ENCODE results near the gene BCL11A.
"Not testable (repeated sequence)": the region's sequence is repeated elsewhere in the genome, so short reads cannot be mapped to it uniquely, and the experiment has no call there.

Gene BCL11A

DNA sequence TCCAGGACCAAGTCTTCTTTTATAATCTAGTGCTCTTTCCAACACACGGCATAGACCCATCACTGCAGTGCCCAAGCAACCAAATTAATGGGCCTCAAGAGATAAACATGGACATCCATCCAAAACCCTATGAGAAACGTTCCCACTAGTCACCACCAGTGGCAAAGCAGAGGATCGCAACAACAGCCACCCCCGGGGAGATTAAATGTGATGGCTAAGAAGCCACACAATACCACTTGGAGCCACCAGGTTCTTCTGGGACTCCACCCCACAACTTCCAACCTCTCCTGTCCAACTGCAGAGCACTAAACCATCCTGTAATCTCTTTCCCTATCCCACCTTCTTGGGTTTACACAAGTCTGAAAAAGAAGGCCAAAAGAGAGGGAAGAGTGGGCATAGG is 123.8 kb downstream of the BCL11A start:
- no peak for DNase-seq (ENCODE audit: low spot score)

DNA sequence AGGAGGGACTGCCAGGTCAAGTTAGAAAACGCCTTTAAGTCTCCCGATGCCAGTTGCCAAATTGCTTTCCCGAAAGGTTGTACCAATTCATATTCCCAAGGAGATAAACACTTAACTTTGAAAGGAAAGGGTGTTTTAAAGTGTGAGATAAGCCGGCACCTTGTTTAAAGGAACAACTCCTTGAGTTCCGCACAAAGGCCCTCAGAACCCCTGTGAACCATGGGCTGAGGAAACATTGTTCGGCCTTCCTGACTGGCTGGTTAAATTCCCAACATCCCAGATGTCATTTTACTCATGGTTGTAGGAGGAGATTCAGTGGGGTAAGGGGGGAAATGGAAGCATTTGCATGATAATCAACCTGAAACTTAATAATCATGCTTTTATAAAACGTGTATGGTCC is 126.6 kb downstream of the BCL11A start:
- DNase-seq (ENCODE audit: low spot score) = no peak

DNA sequence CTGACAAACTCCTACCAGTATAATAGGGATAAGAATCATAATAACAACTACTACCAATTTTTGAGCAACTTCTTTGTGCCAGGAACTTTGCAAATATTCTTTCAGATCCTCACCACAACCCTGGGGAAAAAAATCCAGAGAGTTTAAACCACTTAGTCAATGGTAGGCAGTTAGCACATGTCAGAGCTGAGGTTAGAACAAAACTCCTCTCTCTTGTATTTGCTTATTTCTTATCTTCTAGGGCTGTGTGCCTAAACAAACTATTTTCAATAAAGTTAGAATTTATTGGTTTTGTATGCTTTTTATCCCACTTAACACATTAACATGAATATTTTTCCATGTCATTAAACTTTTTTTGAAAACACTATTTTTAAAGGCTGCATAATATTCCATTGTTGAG is 127.1 kb downstream of the BCL11A start:
- DNase-seq (ENCODE audit: low spot score) = no peak

DNA sequence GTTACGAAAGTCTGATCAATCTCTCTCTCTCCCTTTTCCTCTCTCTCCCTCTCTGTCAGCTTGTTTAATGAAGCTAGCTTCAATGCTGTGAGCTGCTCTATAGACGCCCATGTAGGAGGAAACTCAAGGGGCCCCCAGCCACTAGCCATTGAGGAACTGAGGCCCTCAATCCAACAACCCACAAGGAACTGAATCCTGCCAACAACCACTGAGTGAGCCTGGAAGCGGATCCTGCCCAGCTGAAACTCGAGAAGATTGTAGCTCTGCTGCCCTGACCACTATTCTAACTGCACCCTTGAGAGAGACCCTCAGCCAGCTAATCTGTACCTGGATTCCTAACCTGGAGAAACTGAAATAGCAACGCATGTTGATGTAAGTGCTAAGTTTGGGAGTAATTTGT is 129.2 kb downstream of the BCL11A start:
- DNase-seq (ENCODE audit: low spot score) = no peak

DNA sequence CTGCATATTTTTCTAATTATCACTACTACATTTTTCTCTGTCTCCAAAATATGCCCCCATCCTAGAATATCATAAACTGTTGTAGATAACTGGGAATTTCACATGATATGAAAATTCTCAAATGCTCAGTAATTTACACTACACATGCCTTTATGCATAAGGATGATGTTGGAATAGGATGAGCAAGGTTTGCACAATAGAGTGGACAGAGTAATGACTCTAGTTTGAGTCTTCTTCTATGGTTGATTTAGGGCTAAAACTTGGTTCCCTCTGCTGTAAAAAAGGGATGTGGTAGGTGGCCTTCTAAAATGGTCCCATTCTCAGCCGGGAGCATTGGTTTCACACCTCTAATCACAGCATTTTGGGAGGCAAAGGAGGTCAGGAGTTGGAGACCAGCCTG is 129.9 kb downstream of the BCL11A start:
- DNase-seq (ENCODE audit: low spot score) = no peak

DNA sequence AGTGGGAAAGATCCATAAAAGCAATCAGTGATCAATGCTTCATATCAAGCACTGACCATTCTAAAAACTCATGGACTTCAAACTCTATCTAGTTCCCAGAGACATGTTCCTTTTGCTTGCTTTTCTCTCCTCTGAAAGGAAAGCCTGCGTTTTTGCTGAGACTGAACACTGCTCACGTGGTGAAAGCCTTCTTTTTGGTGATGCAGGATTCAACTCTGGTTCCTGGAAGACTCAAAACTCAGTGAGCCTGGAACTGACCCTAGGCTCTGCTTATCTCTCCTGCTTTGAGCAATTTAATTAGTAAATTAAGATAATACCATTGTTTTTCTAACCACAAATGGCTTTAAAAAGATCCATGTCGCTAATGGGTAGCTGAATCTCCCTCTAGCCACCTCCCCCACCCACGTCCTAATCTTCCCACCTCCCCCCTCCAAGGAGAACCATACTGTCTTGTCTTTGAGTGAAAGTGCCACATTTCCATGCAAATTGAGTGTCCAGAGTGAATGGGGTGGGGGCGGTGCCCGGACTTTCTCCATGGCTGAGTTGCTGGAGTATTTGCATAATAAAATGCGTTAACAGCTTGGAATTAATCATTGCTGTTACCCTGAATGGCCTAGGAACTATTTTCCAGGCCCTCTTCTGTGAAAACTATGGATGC is 130.5 kb downstream of the BCL11A start:
- no peak for DNase-seq (ENCODE audit: low spot score)

DNA sequence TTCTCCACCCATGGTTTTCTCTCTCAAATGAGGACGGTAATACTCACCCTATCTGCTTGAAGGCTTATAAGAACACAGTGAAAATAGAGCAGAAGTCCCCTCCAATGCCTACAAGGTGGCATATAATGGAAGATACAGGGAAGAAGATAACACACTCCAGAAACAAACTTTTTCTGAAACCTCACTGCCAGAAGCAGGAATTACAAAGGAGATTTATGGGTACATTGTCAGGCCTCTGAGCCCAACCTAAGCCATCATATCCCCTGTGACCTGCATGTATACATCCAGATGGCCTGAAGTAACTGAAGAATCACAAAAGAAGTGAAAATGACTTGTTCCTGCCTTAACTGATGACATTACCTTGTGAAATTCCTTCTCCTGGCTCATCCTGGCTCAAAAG is 136.2 kb downstream of the BCL11A start:
- not testable (repeated sequence) for DNase-seq (ENCODE audit: low spot score)

DNA sequence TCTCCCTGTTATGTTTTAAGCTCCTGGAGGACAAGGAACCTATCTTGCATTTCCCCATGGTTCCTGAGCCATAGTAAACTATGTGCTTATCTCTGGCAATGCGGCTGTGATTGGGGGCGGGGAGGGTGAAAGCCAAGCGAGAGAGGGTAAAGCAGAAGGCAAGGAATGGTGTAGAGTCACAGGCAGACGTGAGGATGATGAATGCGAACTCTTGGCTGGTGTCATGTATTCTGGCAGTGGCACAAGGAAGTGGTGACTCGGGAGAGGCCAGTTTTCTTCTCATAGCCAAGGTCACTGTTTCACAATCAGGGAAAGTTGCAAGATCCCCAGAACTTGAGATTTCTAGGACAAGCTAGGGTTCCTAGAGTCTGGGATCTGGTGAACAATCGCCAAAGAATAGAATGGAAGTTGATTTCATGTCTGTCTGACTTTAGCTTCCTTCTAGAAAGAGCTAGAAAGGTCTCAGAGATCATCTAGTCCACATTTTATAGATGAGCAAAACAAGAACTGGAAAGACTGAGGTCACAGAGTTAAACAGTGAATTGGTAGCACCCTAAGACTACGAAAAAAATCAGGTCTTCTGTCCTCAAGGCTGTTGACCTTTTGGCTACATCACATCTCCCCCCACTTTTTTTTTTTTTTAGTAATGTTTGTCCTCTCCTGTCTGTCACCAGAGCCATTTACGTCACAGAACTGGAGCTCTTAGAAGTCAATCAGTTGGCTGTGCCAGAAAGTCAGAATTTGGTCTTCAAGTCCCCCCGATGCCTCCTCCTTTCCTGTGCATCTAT is 137.0 kb downstream of the BCL11A start:
- no peak for DNase-seq (ENCODE audit: low spot score)

DNA sequence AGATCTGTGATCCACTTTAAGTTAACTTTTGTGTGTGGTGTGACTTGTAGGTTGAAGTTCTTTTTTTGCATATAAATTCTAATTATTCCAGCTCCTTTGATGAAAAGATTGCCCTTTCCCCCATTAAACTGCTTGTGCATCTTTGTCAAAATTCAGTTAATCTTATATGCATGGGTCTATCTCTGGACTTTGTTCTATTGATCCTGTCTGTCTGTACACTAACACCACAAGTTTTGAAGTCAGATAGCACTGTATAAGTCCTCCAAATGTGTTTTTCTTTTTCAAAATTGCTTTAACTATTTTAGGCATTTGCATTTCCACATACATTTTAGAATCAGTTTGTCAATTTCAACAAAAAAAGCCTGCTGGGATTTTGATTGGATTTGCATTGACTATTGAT is 137.6 kb downstream of the BCL11A start:
- DNase-seq (ENCODE audit: low spot score) = no peak

DNA sequence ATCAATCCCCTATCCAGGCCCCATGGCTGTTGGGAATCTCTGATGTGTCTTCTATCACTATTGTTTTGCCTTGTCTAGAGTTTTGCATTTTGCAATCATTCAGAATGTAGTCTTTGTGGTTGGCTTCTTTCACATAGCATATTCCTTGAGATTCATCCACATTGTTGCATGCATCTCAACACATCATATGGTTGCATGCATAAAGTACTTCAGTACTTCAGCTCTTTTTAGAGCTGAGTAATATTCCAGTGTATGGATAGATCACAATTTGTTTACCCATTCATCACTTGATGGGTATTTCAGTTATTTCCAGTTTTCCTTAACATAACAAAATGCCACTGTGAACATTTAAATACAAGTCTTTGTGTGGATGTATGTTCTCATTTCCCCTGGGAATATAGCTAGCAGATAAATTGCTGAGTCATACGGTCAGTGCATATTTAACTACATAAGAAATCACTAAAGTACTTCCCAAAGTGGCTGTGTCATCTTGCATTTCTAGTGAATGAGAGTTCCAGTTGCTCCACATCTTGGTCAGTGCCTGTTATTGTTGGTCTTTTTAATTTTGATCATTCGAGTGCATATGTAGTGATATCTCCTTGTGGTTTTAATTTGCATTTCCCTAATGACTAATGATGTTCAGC is 138.8 kb downstream of the BCL11A start:
- no peak for DNase-seq (ENCODE audit: low spot score)

DNA sequence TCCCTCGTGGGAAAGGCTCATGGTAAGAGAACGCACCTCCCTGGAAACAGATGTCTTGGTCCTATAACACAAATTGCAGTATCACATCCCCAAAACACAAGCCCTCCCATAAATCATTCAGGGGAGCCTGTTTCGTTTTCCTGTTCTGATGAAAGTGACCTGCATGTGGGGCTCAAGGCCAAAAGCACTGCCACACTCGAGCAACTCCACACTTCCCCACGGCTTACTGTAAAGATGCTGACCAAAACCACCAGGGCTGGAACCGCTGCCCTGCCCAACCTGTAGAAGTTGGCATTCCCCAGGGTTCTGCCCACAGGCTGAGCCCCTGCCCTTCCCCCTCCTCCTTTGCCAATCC is 139.7 kb downstream of the BCL11A start:
- no peak for DNase-seq (ENCODE audit: low spot score)

DNA sequence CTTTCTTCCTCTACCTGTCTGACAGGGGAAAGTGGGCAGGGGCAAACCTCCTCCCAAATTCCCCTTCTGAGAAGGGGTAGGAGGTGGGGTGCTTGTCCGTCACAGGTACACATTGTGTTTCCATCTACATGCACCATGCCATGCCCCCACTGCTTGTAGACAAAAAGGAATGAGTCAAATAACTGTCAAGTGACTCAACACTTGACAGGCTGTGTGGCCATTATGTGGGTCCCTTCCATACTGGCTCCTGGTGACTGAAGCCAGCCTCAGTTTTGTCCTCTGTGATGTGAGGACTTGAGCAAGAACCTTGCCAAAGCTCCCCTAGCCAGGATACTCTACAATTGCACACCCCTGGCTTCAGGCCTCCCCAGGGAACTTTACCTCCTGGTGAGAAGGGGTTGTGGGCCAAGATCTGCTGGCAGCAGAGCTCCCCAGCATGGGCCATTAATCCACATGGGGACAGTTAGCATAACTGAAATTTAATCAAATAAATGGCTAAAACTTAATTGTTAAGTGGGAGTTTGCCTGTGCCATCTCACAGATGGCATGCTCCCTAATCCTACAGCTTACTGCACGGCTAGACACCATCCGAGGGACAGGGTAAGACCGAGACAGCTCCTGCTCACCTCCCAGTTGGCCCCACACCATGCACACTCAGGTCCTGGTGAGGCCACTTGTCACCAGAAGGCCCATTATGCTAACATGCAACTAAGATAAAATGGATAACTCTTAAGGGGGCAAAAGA is 140.2 kb downstream of the BCL11A start:
- DNase-seq (ENCODE audit: low spot score) = no peak

DNA sequence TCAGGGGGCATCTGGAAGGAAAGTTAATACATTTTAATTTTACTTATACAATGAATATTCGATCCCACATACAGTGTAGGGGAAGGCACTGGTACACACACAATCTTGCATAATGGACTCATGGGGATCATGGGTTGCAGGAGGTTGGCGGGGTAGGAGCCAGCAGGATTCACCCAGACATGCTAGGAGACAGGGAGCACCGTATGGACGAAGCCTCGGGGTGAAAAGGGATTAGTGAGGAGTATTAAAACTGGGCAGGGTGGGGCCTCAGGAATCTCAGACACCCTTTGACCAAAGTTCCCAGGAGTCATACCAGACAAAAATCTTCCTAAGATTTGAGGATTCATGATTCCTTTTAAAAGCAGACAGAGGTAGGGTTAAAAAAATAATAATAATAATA is 140.8 kb downstream of the BCL11A start:
- no peak for DNase-seq (ENCODE audit: low spot score)

DNA sequence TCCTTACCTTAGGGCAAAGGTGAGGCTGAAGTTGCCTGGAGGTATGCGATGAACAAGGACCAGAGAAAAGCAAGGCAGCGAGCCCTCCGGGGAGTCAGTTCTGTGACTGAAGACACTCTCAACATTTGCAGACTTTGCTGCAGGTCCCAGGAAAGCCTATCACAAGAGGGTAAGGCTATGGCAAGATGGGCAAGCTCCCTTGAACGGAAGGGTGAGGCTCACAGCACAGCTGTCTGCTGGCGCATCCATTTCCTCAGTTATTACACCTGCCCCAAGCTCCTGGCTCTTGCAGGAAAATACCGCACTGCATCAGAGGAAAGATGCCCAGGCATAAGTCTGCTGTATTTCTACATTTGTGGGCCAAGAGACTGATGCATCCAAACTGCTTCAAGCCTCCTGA is 141.4 kb downstream of the BCL11A start:
- no peak for DNase-seq (ENCODE audit: low spot score)

DNA sequence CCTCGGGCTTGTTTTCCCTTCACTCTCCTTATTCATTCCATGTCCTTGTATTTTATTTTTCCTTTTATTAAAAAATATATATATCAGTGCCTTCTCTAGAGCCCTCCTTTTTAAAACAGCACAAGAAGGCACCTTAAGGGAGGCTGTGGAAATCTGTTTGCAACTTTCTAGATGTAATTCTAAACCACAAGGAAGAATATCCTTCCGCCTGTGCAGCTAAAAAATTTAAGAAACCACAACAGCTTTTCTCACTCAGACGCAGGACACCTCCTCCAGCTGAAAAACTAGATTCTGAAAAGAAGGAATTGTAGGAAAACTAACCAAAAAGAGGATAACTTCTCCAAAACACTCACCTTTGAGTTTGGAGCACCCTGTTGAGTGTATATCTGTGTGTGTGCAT is 142.2 kb downstream of the BCL11A start:
- no peak for DNase-seq (ENCODE audit: low spot score)

DNA sequence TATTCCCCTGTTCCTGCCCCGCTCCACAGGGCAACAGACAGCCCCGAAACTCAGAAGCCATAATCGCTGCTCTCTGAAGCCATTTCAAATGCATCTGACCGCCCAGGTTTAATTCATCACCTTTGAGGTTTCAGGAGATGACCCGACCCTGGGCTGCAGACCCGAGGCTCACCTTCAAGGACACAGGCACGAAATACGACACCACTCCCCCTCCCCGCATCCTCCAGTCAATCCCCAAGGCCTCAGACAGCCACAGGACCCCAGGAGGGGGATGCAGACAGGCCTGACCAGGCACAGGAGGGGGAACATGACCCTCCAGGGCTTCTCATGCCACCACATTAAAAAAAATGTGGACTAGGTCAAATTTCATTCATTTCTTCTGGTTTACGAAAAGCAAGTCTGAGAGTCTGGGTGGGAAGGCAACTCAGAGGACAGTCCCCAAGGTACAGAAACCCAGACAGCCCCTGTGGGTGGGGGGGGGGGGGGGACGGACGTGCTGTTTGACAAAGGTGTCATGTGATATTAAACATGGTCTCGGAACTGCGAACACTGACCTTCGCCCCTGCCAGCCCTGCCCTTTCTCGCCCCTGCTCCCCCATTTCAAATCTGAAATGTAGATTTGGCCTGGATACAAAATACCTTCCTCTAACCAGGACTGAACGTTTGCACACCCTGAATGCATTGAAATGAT is 142.9 kb downstream of the BCL11A start:
- no peak for DNase-seq (ENCODE audit: low spot score)

DNA sequence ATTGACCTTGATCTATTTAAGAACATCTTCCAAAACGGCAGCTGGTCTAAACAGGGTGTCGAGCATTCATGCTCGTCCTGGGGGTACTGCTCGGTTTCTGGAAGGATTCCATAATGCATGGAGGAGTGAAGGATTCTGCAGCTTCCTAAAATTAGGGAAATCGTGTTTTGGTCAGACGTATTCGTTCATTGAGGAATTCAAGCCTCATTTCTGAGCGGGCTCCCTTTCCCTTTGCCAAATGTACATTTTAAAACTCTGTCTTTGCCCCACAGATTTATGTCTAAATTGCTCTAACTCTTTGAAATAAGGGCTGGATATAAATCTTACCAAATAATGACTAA is 144.0 kb downstream of the BCL11A start:
- no peak for DNase-seq (ENCODE audit: low spot score)

DNA sequence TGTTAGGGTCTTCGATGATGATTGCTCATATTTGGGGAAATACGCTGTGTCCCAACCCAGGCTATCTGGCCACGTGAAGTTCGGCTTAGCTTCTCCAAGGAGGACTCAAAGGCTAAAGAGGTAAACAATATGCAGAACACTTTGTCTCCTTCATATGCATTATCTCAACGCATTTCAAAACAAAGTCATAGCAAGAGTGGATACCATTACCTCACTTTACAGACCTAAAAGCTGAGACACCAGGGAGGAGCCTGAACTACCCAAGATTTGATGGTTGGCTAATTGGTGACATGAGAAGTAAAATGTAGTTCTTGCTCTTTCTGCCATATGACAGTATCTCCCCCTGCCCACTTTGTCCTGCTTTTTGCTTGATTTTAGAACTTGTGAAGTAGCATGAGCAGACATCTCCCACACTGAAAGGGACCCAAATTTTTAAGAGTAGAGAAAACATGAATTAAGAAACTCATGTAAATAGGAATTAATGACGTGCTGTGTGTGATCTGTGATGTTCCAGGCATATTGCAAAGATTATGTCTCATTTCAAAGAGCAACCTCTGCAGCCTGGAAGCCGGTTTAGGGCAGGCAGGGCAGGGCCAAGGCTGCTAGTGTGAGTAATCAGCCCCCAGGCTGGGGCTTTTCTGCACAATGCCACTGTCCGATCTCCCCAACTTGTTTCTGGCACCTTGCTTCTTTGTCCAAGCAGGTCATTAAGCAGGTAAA is 144.5 kb downstream of the BCL11A start:
- DNase-seq (ENCODE audit: low spot score) = no peak

DNA sequence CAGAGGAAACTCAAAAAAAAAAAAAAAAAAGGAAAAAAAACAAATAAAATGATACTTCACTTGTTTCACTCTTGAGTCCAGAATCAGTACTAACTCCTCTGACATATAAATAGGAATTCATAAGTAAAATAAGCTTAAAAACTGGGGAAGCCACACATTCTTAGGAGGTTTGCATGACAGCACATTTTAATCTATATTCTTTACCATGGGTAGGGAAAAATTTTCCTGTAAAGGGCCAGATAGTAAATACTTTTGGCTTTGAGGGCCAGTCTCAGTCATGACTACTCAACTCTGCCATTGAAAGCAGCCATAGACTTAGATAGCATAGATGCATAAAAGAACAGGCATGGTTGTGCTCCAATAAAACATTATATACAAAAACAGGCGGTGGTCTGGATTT is 145.2 kb downstream of the BCL11A start:
- no peak for DNase-seq (ENCODE audit: low spot score)

DNA sequence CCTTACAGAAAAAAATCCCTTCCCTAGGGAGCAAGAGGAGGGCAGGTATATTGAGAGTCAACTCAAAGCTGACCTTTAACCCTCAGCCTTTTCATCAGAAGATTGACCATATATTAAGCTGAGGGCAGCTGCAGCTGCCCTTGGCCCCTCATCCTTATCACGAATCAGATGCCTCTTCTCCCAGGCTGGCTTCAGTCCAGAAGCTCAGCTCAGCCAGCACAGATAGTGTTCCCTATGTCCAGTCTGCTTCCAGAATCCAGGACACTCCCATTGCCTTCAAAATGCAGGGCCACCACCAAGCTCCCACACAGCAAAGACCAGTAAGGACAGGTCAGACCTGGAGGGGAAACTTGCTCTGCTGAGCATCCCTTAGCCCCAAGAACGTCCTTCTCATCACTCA is 146.1 kb downstream of the BCL11A start:
- DNase-seq (ENCODE audit: low spot score) = no peak

DNA sequence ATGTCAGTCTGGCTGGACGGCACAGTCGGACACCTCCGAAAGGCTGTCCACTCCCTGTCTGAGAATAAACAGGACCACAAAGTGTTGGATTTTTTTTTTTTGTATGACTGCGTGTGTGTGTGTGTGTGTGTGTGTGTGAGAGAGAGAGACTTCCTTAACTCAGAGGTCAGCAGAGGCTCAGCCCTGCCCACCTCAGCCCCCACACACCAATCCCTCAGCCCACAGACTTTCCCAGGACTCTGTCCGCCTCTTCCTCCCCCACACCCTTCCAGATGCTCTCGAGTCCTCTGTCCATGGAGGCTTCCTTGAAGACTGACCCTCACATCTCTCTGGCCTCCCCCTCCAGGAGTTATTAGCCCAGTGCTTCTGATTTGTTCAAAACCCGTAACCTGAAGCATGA is 147.3 kb downstream of the BCL11A start:
- no peak for DNase-seq (ENCODE audit: low spot score)
